ENCODE results near the gene CDC20.
"Not testable (repeated sequence)": the region's sequence is repeated elsewhere in the genome, so short reads cannot be mapped to it uniquely, and the experiment has no call there.

CDC20 gene

GRCh38 chr1:43386676-43387075, 27.9 kb downstream of the CDC20 start:
- DNase-seq: no peak

DNA sequence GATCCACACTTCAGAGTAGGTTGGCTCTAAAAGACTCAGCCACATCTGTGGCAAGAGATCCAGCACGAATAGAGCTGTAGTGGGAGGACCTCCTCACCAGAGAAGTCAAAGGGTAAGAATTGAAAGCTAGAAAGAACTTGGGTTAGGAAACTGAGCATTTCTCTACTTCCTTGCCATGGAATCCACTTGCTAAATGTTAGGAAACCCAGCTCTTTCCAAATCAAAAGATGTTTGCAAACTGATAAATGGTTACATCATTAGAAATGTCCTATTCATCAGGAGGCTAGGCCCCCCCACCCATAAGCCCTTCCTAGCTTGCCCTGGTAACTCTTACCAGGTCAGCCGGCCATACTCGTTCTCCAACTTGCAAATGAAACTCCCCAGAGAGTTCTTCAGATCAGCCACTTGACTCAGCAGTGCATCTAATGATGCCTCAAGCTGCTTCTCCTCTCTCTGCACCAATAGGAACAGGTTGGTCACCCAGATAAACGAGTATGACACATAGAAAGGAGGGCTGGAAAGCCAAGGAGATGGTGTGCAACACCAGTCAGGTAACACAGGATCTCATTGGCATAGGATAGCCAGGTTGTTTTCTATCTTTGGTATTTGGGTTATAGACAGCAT, 29.3 kb downstream of the CDC20 start:
- DNase-seq: peak; percentile 9

- no peak for DNase-seq
Measured at GRCh38 chr1:43388613-43389012, 29.8 kb downstream of the CDC20 start.

DNA sequence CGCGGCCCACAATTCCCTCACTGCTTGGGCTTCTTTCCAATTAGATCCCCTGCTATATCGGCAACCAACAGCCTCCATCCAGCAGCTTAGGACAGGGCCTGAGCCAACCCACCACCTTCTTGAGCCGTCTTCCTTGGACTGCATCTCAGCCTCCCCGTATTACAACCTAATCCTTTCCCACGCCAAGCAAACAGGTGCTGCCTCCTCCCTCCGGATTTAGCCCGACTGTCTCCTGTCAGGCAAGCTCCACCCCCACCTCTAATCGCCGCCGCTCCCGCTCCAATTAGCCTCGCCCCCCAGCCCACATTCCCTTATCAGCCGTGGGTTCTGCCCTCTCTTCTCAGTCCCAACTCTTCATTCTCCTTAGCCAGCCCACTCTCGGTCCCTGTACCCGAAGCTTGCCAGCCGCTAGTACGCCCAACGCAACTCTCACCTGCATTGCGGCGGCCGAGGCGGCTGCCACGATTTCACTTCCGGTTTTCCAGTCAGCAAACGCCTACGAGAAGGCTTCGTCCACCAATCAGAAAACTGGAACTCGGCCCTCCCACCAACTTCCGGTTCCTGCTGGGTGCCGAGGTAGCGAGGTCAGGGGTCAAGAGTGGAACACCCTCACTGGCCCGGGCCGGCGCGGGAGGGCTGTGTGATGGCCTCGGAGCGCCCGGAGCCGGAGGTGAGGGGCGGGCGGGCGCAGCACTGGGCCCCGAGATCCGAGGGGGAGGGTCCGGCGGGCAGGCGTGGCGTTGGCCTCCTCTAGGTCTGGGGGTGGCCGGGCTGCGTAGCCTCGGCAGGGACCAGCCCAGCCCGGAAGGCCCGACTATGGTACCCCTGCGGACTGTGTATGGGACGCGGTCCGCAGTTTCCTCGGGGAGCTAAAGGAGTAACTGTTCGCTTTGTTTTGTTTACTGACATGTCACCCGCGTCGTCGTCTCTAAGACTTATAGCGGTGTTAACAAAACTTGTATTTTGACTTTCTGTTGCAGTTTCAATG, 30.8 kb downstream of the CDC20 start, which contains the start of the genes MED8 and SZT2:
MED8 (minus strand) TSS at position 475 of the 988 bp plus-strand sequence; CDS start at position 439, 36 bp downstream.
SZT2 (plus strand) TSS at position 574 of the 988 bp plus-strand sequence; CDS start at position 644, 70 bp downstream.
- DNase-seq: peak; percentile 96

- no peak for DNase-seq
Measured at GRCh38 chr1:43392702-43393101, 33.9 kb downstream of the CDC20 start.

GRCh38 chr1:43395523-43395922, 36.7 kb downstream of the CDC20 start:
- DNase-seq: no peak

GRCh38 chr1:43396059-43396458, 37.3 kb downstream of the CDC20 start:
- peak; percentile 93 for DNase-seq

DNA sequence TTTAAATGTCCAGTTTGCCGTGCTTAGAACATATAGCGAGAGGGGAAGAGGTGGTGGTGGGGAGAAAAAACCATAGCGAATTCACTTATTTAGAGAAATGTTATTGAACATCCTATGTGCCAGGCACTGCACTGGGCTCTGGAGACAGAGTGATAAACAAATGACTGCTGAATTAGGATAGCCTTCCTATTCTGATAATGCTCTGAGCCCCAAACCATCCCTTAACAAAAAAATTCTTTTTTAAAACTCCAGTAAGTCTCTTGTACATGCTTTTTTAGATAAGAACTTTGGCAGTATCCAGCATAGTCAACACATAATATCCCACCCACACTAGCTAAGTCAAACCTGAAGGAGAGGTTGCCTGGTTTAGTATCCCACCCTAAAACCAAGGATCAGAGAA, 39.4 kb downstream of the CDC20 start:
- no peak for DNase-seq

DNA sequence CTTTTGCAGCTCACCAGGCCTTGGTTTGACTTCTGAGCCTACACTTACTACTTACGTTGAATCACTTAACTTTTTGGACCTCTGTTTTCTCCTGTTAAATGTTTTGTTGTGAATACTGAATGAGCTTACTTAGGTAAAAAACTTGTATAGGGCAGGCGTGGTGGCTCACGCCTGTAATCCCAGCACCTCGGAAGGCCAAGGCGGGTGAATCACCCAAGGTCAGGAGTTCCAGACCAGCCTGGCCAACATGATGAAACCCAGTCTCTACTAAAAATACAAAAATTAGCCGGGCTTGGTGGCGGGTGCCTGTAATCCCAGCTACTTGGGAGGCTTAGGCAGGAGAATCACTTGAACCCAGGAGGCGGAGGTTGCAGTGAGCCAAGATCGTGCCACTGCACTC, 41.7 kb downstream of the CDC20 start:
- DNase-seq: not testable (repeated sequence)

GRCh38 chr1:43402089-43402865, 43.5 kb downstream of the CDC20 start:
- peak; percentile 18 for DNase-seq

- DNase-seq: no peak
Measured at GRCh38 chr1:43404353-43404752, 45.6 kb downstream of the CDC20 start.

- DNase-seq: no peak
Measured at GRCh38 chr1:43405219-43405875, 46.6 kb downstream of the CDC20 start.

GRCh38 chr1:43405876-43406234, 47.1 kb downstream of the CDC20 start:
- DNase-seq: no peak

DNA sequence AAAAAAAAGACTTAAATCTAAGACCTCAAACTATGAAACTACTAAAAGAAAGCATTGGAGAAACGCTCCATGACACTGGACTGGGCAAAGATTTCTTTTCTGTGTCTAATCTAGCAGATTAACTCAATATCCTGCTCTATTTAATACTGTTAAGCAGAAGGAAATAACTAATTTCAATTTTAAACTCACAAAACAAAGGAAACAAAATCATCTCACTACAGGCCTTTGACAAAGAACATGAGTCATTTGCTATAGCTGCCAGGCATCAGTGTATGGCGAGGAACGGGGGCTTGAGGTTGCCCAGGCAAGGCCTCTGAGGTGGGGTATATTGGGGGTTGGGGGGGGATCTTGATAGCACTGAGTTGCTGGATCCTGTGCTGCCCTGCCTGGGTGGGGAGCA, 51.8 kb downstream of the CDC20 start:
- DNase-seq: no peak
